Measurements from ENCODE around the gene SURF4. TPM values are rescaled to one million over a fixed set of nuclear protein-coding genes. Genes with fewer than 3 reads are reported as not detected.
A peak's percentile ranks its signal among the peaks of the same experiment; 100 is the strongest.

The SURF4 gene
- total RNA-seq (2013), result 82.4 TPM
- polyA plus RNA-seq (100 to 1,000 TPM in 2 of 3 donors, 10 to 100 TPM in 1; 61.4 to 175 (median 157) TPM), polyA minus RNA-seq (66.9 and 118 TPM in 2 replicates), total RNA-seq (86.6 to 241 (median 138) reads per million in 11 experiments)

DNA sequence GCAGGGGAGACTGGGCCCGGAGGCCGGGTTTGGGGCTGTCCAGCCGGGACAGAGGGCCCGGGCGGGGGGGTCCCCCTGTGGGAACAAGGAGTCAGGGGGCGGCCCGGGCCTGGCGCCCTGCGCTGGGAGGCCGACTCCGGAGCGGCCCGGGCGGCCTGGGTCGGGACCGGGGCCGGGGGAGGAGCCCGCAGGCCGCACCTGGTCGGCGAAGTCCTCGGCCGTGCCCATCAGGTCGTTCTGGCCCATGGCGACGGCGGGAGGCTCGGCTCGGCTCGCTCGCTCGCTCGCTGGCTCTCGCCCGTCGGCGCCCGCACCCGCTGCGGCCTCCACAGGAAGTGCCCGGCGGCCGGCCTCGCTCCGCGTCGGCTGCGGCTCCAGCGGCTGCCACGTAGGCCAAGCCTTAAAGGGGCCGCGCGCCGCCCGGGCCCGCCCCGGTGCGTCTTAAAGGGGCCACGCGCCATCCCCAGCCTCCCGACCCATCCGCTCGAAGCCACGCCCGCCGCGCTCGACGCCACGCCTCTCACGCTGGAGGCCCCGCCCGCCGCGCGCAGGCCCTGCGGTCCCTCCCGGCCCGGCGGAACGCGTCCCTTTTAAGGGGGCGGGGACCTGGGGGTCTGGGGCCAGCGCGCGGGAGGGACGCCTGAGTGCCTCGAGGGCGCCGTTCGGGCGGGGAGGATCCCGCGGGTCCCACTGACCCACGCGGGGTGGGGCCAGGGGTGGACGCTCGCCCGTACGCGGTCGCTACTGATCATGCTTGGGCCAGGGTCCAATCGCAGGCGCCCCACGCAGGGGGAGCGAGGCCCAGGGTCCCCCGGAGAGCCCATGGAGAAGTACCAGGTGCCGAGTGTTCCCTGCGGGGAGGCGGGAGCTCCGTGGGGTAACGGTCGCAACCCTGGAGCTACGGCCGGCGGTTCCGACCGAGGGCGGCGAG, at the start of gene SURF4, which contains the start of gene STKLD1:
TSS of gene SURF4 (minus strand) at position 337 of the 931 bp plus-strand sequence. CDS start at position 246, 91 bp downstream.
TSS of gene STKLD1 (plus strand) at position 643 of the 931 bp plus-strand sequence. CDS start at position 751, 108 bp downstream.
- peak within 1 kb of the TSS; percentile 89 to 96 (median 94) for H3K27ac Mint-ChIP-seq
- Histone ChIP-seq H2AFZ (ENCODE audit: insufficient read depth, low read depth, low read length, poor library complexity, severe bottlenecking) (peak within 1 kb of the TSS; percentile 98), H3K4me1 (ENCODE audit: control insufficient read depth in 1 of 2, insufficient read depth in 2 of 2, low read length in 2 of 2) (peaks cover 21 to 56% of the 10 kb centered on the region in 2 donors), H3K27me3 (ENCODE audit: control insufficient read depth in 2 of 2, insufficient read depth in 2 of 2, low read length in 2 of 2) (no peaks in the 10 kb centered on the region), H3K36me3 (replicated peaks in 1 of 2; ENCODE audit: control insufficient read depth in 1 of 2, insufficient read depth in 2 of 2, low read length in 2 of 2) (peaks cover 8 to 16% of the 10 kb centered on the region in 2 donors), H3K4me3 (replicated peaks in 1 of 3; ENCODE audit: low read depth in 2 of 3, low read length in 3 of 3) (peak within 1 kb of the TSS; percentile 65 to 95 (median 86)), H3K9ac (ENCODE audit: insufficient read depth, low read length, poor library complexity, severe bottlenecking) (peak within 1 kb of the TSS; percentile 96), H3K79me2 (ENCODE audit: insufficient read depth, low read length) (peaks cover 48% of the 10 kb centered on the region), H3K9me3 (replicated peaks in 1 of 2; ENCODE audit: control insufficient read depth in 1 of 2, insufficient read depth in 1 of 2, low read length in 2 of 2) (no peaks in the 10 kb centered on the region), H4K20me1 (ENCODE audit: insufficient read depth, low read length) (peaks cover 44% of the 10 kb centered on the region), H3K27ac (ENCODE audit: low read depth in 1 of 2, low read length in 2 of 2) (peak within 1 kb of the TSS; percentile 71 to 83), H3K4me2 (replicated peaks; ENCODE audit: extremely low read depth, low read length, poor library complexity, severe bottlenecking) (peak within 1 kb of the TSS; percentile 85)
- peaks cover 54% of the 10 kb centered on the region for H3K4me1 Mint-ChIP-seq
- intact Hi-C loops (cut with micrococcal nuclease), result loop anchor here (1.0 to 10.0 kb wide), 4 partner anchors 19 to 341 kb away; partner anchors contain the start of genes GTF3C5 (in 1 of the 2), MED22 (in 1 of the 2), RPL7A (in 1 of the 2) and SURF1 (in 1 of the 2)
- peak; percentile 89 to 93 (median 90) for DNase-seq
- peak within 1 kb of the TSS; percentile 94 to 97 for H3K4me3 Mint-ChIP-seq
- no peaks in the 10 kb centered on the region for H3K9me3 Mint-ChIP-seq
- H3K27me3 Mint-ChIP-seq (ENCODE audit: low read depth in 3 of 3), result peaks cover 0 to 5% (median 3%) of the 10 kb centered on the region in 3 donors
- under 1% methylated on average over 120 of the region's 120 CpGs for WGBS (ENCODE audit: insufficient coverage)
- H3K36me3 Mint-ChIP-seq, result peaks cover 10 to 22% of the 10 kb centered on the region in 2 donors
- TF ChIP-seq, protein P1, sequence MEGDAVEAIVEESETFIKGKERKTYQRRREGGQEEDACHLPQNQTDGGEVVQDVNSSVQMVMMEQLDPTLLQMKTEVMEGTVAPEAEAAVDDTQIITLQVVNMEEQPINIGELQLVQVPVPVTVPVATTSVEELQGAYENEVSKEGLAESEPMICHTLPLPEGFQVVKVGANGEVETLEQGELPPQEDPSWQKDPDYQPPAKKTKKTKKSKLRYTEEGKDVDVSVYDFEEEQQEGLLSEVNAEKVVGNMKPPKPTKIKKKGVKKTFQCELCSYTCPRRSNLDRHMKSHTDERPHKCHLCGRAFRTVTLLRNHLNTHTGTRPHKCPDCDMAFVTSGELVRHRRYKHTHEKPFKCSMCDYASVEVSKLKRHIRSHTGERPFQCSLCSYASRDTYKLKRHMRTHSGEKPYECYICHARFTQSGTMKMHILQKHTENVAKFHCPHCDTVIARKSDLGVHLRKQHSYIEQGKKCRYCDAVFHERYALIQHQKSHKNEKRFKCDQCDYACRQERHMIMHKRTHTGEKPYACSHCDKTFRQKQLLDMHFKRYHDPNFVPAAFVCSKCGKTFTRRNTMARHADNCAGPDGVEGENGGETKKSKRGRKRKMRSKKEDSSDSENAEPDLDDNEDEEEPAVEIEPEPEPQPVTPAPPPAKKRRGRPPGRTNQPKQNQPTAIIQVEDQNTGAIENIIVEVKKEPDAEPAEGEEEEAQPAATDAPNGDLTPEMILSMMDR (IDR thresholded peaks at IDR 0.05), result no peak

DNA sequence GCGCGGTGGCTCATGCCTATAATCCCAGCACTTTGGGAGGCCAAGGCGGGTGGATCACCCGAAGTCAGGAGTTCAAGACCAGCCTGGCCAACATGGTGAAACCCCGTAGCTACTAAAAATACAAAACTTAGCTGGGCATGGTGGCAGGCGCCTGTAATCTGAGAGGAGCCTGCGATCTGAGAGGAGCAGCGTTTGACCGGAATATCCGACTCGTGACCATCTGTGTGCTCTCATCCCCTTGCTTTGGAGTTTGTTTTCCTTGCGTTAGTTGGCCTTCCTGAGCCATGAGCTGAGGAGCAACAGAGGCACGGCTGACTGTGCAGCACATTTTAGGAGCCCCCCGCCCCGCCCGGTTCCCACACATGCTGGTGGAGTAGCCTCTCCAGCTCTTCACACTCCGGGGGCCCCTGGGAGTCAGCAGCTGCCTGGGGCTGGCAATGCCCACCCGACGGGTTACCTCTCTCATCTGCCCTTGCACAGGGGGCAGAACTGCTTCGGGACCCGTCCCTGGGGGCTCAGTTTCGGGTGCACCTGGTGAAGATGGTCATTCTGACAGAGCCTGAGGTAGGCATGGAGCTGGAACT, 49.3 kb upstream of the SURF4 start:
- Mint-ChIP-seq H3K27ac (no peak overlapping the region), H3K4me1 (peaks cover 3% of the 10 kb centered on the region), H3K4me3 (no peak overlapping the region), H3K27me3 (ENCODE audit: low read depth in 3 of 3) (peaks cover 26 to 38% (median 32%) of the 10 kb centered on the region in 3 donors), H3K36me3 (no peaks in the 10 kb centered on the region), H3K9me3 (peaks cover 0 to 6% (median 2%) of the 10 kb centered on the region in 7 donors)
- TF ChIP-seq, protein P1 (IDR thresholded peaks at IDR 0.05), result no peak
- H3K4me3 ChIP-seq (replicated peaks in 1 of 3; ENCODE audit: low read depth in 2 of 3, low read length in 3 of 3), result no peak overlapping the region
- 92% methylated on average over 20 of the region's 22 CpGs for WGBS (ENCODE audit: insufficient coverage)
- no peak overlapping the region for H3K27ac ChIP-seq (ENCODE audit: low read depth in 1 of 2, low read length in 2 of 2)
- peaks cover 3 to 15% of the 10 kb centered on the region in 2 donors for H3K9me3 ChIP-seq (replicated peaks in 1 of 2; ENCODE audit: control insufficient read depth in 1 of 2, insufficient read depth in 1 of 2, low read length in 2 of 2)
- no peak overlapping the region for H2AFZ ChIP-seq (ENCODE audit: insufficient read depth, low read depth, low read length, poor library complexity, severe bottlenecking)
- H3K4me1 ChIP-seq (ENCODE audit: control insufficient read depth in 1 of 2, insufficient read depth in 2 of 2, low read length in 2 of 2), result peaks cover 2 to 6% of the 10 kb centered on the region in 2 donors
- no peaks in the 10 kb centered on the region for H3K36me3 ChIP-seq (replicated peaks in 1 of 2; ENCODE audit: control insufficient read depth in 1 of 2, insufficient read depth in 2 of 2, low read length in 2 of 2)
- intact Hi-C loops (cut with micrococcal nuclease), result no loop called here
- H3K27me3 ChIP-seq (ENCODE audit: control insufficient read depth in 2 of 2, insufficient read depth in 2 of 2, low read length in 2 of 2), result peaks cover 12 to 24% of the 10 kb centered on the region in 2 donors
- H3K4me2 ChIP-seq (replicated peaks; ENCODE audit: extremely low read depth, low read length, poor library complexity, severe bottlenecking), result no peak overlapping the region
- no peaks in the 10 kb centered on the region for H3K79me2 ChIP-seq (ENCODE audit: insufficient read depth, low read length)
- H3K9ac ChIP-seq (ENCODE audit: insufficient read depth, low read length, poor library complexity, severe bottlenecking), result no peak overlapping the region
- no peaks in the 10 kb centered on the region for H4K20me1 ChIP-seq (ENCODE audit: insufficient read depth, low read length)
- DNase-seq, result no peak

Data from CD14-positive monocyte (primary cell).